Prostate gland (tissue), 2 donors: Measurements from ENCODE around the gene PSMB2.
"Not testable (repeated sequence)": the region's sequence is repeated elsewhere in the genome, so short reads cannot be mapped to it uniquely, and the experiment has no call there.

ENCODE experiments used
- POLR2A ChIP-seq: fragments of 450-650 bp; IDR thresholded peaks from one replicate; pipeline ENCODE4 v1.6.1; 2016; ENCODE audit warnings: antibody characterized with exemption, mild to moderate bottlenecking
- POLR2AphosphoS5 ChIP-seq: sonication (generic); formaldehyde crosslinking; IDR thresholded peaks from one replicate; pipeline ENCODE4 v1.6.1; 2017; ENCODE audit warnings: antibody characterized with exemption
- TF ChIP-seq, protein P1 (sequence below), 4 experiments: fragments of 200-600 bp in 2 of 4; fragments of 450-650 bp in 2 of 4; sonication (generic) in 2 of 4; IDR thresholded peaks; 1 replicate in 3 of 4; 2 replicates in 1 of 4; pipeline ENCODE4 v1.5.1; 2016 to 2019; ENCODE audit warnings: antibody characterized with exemption in 4 of 4, mild to moderate bottlenecking in 2 of 4, moderate library complexity in 2 of 4

DNA sequence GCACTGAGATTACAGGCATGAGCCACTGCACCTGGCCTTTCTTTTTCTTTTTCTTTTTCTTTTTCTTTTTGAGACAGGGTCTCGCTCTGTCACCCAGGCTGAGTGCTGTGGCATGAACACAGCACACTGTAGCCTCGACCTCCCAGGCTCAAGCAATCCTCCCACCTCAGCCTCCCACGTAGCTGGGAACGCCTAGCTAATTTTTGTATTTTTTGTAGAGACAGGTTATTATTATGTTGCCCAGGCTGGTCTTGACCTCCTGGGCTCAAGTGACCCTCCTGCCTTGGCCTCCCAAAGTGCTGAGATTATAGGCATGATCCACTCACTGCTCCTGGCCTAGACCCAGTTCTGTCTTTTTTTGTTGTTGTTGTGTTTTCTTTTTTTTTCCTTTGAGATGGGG lies 48.8 kb upstream of the PSMB2 start:
- TF ChIP-seq, protein P1, sequence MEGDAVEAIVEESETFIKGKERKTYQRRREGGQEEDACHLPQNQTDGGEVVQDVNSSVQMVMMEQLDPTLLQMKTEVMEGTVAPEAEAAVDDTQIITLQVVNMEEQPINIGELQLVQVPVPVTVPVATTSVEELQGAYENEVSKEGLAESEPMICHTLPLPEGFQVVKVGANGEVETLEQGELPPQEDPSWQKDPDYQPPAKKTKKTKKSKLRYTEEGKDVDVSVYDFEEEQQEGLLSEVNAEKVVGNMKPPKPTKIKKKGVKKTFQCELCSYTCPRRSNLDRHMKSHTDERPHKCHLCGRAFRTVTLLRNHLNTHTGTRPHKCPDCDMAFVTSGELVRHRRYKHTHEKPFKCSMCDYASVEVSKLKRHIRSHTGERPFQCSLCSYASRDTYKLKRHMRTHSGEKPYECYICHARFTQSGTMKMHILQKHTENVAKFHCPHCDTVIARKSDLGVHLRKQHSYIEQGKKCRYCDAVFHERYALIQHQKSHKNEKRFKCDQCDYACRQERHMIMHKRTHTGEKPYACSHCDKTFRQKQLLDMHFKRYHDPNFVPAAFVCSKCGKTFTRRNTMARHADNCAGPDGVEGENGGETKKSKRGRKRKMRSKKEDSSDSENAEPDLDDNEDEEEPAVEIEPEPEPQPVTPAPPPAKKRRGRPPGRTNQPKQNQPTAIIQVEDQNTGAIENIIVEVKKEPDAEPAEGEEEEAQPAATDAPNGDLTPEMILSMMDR (IDR thresholded peaks at IDR 0.05) = not testable (repeated sequence)
- TF ChIP-seq POLR2A, POLR2AphosphoS5: not testable (repeated sequence)
